Fibroblast of villous mesenchyme (primary cell): ENCODE measurements around the gene NDUFB10. TPM values are rescaled to one million over a fixed set of nuclear protein-coding genes. Genes with fewer than 3 reads are reported as not detected.
"Not testable (repeated sequence)": the region's sequence is repeated elsewhere in the genome, so short reads cannot be mapped to it uniquely, and the experiment has no call there.

ENCODE experiments used
- DNase-seq: peaks from one replicate; pipeline ENCODE4 v3.0.0-alpha.2; 2010; ENCODE audit warnings: low read depth
- H3K4me3 ChIP-seq: 2 replicates; pipeline ENCODE4 v1.5.1; 2011; ENCODE audit warnings: low read depth, mild to moderate bottlenecking, low read length
- total RNA-seq: library from RNA; depleted of rRNA; stranded (reverse); fragments of >200 nt; gene quantifications from 2 replicates; pipeline ENCODE4 v1.2.3, GENCODE V29; 2012
- TF ChIP-seq, protein P1 (sequence below): IDR thresholded peaks from 2 replicates; pipeline ENCODE4 v1.5.1; 2012; ENCODE audit warnings: low read depth, mild to moderate bottlenecking, low read length; ENCODE audit not compliant: insufficient read depth

NDUFB10 gene
- total RNA-seq, 1 donor: 87.2 TPM

DNA sequence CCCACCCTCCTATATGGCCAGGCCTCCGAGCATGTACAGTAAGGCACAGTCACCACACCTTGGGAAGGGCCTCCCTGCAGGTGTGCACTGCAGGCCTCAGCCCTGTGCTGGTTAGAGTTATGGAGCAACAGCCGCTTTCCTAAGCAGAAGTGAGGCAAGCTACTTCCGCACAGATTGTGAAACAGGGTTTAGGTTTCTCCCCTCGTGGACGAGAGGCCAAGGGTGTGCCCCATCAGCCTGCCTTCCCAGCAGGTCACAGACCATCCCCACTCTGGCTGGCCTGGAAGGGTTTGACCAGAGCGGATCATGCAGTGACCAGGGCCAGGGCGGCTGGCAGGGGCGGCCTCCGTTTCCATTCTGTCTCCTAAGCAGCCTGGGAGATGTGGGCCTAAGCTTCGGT, 21.0 kb upstream of the NDUFB10 start:
- TF ChIP-seq, protein P1, sequence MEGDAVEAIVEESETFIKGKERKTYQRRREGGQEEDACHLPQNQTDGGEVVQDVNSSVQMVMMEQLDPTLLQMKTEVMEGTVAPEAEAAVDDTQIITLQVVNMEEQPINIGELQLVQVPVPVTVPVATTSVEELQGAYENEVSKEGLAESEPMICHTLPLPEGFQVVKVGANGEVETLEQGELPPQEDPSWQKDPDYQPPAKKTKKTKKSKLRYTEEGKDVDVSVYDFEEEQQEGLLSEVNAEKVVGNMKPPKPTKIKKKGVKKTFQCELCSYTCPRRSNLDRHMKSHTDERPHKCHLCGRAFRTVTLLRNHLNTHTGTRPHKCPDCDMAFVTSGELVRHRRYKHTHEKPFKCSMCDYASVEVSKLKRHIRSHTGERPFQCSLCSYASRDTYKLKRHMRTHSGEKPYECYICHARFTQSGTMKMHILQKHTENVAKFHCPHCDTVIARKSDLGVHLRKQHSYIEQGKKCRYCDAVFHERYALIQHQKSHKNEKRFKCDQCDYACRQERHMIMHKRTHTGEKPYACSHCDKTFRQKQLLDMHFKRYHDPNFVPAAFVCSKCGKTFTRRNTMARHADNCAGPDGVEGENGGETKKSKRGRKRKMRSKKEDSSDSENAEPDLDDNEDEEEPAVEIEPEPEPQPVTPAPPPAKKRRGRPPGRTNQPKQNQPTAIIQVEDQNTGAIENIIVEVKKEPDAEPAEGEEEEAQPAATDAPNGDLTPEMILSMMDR: no peak
- no peak overlapping the region for H3K4me3 ChIP-seq
- DNase-seq: no peak

DNA sequence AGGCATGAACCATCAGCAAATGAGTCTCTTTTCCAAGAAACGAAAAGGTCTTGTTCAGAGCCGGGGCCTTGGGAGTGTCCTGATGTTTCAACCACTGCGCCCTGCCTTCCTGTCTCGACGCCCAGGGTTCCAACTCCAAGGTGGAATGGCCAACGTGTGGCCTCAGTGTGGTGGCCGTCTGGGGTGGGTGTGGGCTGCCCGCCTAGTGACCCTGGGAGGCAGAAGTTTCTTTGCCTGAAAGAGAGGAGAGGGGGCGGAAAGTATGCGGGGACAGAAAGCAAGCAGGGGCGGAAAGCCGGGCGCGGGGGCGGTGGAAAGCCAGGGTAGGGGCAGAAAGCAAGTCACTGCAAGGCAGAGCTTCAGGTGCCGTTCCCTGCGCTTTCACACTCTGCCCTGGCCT, 20.4 kb upstream of the NDUFB10 start:
- TF ChIP-seq, protein P1: no peak
- DNase-seq: no peak
- no peak overlapping the region for H3K4me3 ChIP-seq

GRCh38 chr16:1939833-1940232, 19.5 kb upstream of the NDUFB10 start:
- not testable (repeated sequence) for DNase-seq, H3K4me3 ChIP-seq

DNA sequence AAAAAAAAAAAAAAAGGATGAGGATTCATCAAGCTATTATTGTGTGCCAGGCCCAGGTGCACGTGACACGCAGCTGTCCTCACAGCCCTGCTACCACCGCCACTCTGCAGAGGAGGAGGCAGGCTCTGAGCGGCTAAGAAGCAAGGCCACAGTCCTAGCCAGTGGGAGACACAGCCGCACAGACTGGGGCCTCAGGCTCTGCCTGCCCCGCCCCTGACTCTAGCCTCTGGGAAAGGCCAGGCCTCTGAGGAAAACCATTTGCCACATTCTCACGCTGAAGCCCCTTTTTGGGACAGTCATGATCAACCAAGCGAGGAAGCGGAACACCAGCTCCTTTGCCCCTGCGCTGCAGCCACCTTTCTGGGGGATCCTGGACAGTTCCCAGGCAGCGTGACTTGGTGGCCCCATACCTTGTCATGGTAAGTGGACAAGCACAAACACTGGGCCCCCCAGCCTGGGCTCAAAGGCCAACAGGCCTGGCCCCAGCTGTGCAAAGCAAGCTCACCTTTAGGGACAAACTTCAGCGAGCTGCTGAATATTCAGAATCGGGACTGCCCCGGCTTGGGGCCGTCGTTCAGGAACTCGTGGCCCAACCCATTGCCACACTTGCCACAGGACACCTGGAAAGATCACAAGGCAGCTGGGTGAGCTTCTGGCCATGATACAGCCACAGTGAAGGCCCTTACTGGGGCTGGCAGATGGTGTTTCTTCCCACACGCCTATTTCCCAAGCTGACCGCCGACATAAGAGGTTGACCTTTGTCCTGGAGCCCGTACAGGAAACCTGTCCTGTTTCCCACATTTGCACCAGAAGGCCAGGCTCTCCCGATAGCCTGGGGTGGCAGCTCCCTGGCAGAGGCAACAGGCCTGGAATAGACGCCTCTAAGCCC, 18.8 kb upstream of the NDUFB10 start:
- DNase-seq: no peak
- H3K4me3 ChIP-seq: no peak overlapping the region
- TF ChIP-seq, protein P1: no peak

GRCh38 chr16:1941162-1942046, 17.9 kb upstream of the NDUFB10 start:
- peak overlapping the region; percentile 93 for H3K4me3 ChIP-seq
- TF ChIP-seq, protein P1: peak; percentile 8
- no peak for DNase-seq

- DNase-seq: no peak
- peak overlapping the region; percentile 93 for H3K4me3 ChIP-seq
- TF ChIP-seq, protein P1: no peak
These were observed 17.1 kb upstream of the NDUFB10 start for GRCh38 chr16:1942047-1942809.
